PFSK-1 (cell line): ENCODE data around the gene PCBP3.

Experiments
- POLR2AphosphoS5 ChIP-seq: IDR thresholded peaks from 2 replicates; pipeline ENCODE4 v1.6.1; 2012; ENCODE audit warnings: low read depth, mild to moderate bottlenecking, control low read depth, low read length, moderate library complexity
- REST ChIP-seq, 2 experiments: IDR thresholded peaks; 2 replicates each; pipeline versions ENCODE4 v1.6.1 to v1.8.0; 2011 to 2012; ENCODE audit warnings: low read depth in 2 of 2, low read length in 2 of 2, control low read depth in 1 of 2, inconsistent platforms in 1 of 2, mild to moderate bottlenecking in 1 of 2, moderate library complexity in 1 of 2; ENCODE audit not compliant: insufficient read depth in 1 of 2

GRCh38 chr21:45640888-45641479, 2.5 kb upstream of the PCBP3 start:
- TF ChIP-seq POLR2AphosphoS5 = no peak
- TF ChIP-seq REST (IDR thresholded peaks at IDR 0.05; ENCODE audit: insufficient read depth in 1 of 2, low read depth in 2 of 2, low read length in 2 of 2) = no peak
